Measurements from ENCODE around the gene SHC2.

Gene SHC2

DNA sequence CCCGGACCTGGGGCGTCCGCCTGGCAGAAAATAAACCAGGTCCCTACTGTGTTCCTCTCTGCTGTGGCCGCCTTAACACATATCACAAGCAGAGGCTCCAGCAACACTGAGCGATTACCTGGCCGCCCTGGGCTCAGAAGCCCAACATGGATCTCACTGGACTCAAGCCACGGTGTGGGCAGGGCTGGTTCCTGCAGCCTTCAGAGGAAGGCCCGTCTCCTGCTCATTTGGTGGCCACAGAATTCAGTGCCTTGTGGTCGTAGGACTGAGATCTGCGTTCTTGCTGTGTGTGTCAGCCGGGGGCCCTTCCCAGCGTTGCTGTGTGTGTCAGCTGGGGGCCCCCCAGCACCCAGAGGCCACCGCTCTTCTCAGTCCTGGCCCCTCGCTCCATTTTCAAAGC lies 82.1 kb downstream of the SHC2 start:
- no peak overlapping the region for H3K27ac ChIP-seq
- DNase-seq (ENCODE audit: low read depth, low spot score), result no peak

DNA sequence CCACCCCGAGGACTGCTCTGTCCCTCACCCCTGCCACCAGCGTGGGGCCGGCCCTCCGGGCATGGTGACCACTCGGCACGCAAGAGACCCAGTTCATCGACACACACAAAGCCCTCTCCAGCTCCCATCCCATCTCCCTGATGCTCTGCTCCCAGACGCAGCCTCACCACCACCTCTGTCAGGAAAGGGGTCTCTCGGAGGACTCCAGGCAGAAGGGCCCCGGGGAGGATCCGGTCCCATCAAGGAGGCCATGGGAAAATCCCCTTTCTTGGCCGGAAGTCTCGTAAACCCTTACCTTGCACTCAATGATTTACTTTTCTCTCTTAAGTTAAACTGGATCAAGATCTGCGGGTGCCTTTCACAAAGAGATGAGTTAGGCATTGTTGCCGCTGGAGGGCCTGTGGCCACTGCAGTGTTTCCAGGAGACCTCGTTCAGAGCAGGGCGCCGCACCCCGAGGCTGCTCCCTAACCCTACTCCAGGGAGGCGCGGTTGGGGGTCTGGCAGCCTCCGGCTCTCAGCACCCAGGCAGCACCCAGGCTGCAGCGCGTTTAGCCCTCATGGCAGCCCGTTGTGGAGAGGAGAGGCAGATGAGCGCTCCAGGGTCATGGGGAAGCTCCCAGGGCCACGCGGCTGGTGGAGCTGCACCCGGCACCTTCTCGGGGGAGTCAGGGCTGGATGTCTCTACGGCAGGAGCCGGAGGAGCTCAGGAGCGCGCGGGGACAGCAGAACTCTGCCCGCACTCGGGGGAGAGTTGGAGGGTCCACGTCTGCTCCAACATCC lies 82.8 kb downstream of the SHC2 start:
- no peak overlapping the region for H3K27ac ChIP-seq

DNA sequence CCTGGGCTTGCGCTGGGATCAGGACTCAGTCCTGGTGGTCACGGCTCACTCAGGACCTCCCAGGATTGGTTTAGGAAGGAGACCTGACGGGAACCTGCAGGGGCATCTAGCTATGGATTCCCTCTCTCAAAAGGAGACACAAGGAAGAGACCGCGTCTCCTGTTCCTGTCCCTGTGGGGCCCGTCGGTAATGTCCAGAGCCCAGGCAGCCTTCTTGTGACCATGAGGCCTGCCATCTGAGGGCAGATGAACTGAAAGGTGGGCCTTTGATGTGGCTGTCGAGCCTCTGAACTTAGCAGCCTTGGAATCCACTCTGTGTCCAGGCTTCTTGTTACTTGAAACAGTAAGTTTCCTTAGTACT lies 84.7 kb downstream of the SHC2 start:
- H3K27ac ChIP-seq, result no peak overlapping the region
- no peak for DNase-seq (ENCODE audit: low read depth, low spot score)

More for the DNA sequence above, 82.8 kb downstream of the SHC2 start:
- DNase-seq (ENCODE audit: low read depth, low spot score), result no peak

DNA sequence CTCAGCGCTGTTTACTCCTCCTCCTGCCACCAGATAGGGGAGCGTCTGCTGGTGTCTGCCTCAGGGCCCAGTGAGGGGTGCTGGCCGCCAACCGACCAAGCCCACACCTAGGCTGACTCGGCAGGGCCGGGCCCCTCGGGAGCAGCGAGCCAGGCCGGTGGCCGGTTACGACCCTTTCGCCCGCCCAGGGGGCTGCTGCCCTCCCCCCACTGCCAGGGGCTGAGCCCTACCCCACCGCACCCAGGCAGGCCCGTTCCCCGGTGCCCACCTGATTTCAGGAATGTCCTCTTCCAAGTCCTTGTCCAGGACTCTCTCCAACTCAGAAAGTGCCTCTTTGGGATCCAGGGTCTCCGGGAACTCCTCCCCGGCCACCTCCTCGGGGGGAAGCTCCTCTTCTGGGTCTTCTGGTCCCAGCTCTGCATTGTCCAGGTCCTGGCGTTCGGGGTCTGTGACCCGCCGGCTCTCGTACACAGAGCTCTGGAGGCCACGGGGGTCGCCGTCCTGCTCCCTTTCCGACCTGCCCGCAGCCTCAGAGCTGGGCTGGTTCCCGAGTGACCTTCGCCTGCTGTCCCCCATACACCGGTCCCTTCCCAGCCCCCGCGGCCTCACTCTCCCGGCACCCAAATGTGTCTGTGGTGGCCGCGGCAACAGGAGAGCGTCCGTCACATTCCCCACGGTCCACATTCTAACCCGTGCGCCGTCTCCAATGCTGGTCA lies 85.3 kb downstream of the SHC2 start:
- DNase-seq (ENCODE audit: low read depth, low spot score), result no peak
- no peak overlapping the region for H3K27ac ChIP-seq

DNA sequence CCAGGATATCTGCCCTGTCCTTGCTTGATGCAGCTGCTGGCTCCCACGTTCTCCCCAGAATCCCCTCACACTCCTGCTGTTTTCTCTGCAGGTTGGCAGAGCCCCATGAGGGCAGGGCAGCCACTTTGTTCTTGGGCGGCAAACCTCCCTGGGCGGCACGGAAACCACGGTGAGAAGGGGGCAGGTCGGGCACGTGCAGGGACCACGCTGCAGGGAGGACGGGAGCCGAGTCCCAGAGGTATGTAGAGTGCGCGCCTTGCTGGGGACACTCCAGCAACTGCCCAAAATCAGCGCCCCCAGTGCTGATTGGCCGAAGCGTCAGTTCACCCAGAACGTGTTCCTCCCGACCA lies 86.0 kb downstream of the SHC2 start:
- H3K27ac ChIP-seq, result no peak overlapping the region
- DNase-seq (ENCODE audit: low read depth, low spot score), result no peak

DNA sequence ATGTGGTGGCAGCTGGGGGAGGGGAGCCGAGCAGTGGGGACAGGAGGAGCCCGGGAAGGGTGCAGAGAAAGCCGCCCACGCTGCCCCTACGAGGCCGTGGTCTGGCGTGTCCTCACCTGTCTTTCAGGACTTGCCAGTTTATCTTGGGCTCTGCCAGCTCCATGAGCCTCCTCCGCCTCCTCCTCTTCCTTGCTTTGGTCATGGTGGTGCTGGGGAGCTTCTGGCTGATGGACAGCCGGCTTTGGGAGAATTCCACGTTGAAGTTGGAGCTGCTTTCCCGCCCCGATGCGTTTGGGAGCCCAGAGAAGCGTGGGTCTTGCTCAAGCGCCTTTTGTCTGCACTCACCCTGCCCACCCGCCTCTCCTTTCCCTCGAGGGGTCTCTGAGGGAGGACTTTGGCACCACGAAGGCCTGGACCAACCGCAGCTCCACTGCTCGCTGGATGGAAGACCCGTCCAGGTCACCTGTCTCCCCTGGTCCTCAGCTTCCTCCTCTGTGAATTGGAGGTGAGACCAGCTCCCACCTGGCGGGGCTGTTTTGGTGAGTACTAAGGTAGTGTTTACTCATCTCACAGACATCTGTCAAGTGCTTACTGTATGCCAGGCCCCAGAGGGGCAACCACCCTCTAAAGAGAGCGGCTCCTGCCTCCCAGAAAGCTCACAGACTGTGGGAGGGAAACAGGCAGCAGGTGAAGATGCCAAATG lies 86.5 kb downstream of the SHC2 start:
- DNase-seq (ENCODE audit: low read depth, low spot score), result no peak
- no peak overlapping the region for H3K27ac ChIP-seq

DNA sequence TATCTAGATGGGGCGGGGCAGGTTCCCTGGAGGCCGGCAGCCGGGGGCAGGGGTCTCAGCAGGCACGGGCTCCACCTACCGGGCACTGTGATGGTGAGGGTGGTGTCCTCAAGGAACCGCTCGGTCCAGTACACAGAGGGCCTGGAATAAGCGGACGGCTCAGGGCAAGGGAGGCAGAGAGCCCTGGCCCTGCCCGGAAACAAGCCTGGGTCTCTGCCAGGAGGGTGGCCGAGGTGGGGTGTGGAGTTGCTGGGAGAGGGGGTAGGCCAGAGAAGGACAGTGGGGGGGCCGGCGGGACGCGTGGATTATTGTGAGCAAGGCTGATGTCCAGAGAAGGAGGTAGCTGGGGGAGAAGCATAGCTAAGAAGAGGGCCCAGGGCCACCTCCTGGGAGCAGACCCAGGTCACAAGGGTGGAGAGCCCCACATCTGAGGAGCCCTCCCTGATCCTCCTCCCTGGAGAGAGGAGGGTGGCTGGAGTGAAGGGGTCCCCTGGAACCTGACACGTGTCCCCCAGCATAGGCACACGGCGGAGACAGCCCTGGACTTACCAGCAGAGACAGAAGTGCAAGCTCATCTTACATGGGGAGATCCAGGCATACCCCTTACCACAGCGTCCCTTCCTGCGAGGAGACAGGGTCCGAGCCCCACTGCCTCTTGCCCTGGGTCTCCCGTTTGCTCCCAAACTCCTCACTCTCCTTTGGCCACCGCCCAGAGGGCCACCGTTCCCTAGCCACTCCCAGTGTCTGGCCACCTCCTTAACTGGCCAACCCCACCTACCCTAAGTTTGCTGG lies 87.2 kb downstream of the SHC2 start:
- DNase-seq (ENCODE audit: low read depth, low spot score), result no peak
- no peak overlapping the region for H3K27ac ChIP-seq

DNA sequence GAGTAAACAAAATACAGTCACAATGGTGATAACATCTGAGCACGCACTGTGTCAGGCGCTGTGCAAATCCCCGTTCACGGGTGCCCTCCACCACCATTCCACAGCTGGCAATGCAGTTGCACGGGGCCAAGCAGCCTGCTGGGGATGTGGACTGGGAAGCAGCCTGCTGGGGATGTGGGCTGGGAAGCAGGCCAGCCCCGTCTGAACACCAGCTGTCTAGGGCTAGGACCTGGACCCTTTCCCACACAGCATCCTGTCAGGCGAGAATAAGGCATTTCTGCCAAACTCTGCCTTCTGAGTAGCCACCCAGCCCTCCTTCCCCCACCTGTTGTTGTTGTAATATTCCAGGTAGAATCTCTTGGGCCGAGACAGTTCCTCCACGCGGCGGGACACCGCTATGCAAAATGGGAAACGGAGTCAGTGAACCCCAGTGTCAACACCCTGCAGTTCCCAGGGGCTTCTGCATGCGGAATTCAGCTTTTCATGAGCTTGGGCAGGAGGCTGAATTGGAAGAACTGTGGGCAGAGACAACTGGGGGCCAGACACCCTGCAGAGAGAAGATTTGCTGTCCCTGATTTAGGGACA lies 88.4 kb downstream of the SHC2 start:
- no peak overlapping the region for H3K27ac ChIP-seq
- DNase-seq (ENCODE audit: low read depth, low spot score), result no peak

DNA sequence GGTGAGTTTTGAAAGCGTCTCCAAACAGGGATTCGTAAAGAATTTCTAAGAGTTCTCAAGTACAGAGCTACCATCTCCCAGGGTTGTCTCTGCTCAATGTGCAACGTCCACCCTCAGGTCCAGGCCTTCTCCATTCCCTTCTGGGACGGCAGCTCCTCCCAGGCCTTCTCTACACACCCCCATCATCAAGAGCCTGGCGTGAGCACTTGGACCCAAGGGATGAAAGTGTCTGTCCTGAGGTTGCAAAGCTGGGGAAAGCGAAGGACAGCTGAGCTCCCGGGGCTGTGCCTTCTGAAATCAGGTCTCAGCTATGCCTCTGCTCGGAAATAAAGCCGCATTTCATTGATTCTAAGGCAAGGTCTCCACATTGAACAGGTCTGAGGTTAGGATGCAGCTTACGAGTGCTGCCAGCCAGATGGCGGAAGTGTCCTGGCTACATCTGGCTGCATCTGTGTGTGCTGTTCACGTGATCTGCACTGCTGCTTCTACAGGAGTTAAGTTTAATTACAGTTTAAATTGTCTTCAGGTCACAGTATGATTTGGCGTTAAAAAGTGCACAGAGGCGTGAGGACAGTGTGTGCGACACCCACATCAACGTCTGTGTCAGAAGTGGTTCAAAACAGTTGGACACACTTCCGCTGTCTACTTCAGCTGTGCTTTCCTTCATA lies 89.2 kb downstream of the SHC2 start:
- DNase-seq (ENCODE audit: low read depth, low spot score), result no peak
- no peak overlapping the region for H3K27ac ChIP-seq

DNA sequence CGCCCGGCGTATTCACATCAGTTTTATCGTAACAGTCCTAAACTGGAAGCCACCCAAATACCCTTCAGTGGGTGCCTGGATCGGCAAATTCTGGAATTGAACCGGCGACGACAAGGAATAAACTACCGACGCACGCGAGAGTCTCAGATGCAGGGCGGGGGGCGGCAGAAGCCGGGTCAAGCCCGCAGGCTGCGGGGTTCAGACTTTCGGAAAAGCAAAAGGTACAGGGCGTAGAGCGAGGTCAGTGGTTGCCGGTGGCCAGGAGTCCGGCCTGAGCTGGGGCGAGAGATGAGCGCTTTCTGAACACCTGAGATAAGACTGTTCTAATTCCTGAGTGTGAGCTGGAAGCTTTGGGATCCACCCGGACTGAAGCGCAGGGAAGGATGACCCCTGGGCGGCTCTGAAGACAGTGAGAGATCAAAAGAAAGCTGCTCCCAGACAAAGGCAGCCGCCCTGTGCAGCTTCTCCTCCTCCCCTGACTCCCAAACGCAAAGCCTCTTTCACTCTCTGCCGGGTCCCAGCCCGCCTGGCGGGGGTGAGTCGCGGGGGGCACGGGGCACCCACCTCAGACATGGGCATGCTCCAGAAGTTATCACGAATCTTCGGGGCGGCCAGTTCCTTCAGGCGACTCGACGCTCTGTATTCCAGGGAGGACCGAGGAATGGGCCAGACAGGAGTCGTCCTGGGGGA lies 90.0 kb downstream of the SHC2 start:
- H3K27ac ChIP-seq, result no peak overlapping the region
- no peak for DNase-seq (ENCODE audit: low read depth, low spot score)

DNA sequence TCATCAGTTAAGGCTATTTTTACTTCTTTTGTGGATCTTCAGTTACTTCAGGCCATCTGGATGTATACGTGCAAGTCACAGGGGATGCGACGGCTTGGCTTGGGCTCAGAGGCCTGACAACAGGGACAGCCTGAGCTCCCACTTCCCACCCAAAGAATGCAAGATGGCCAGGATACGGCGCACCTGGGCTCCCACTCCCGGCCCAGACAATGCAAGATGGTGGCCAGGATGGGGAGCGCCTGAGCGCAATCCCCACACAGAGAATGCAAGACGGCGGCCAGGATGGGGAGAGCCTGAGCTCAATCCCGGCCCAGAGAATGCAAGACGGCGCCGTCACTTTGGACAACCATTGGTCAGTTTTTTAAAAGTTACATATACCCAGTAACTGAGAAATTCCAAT lies 91.0 kb downstream of the SHC2 start:
- H3K27ac ChIP-seq, result no peak overlapping the region
- DNase-seq (ENCODE audit: low read depth, low spot score), result no peak

DNA sequence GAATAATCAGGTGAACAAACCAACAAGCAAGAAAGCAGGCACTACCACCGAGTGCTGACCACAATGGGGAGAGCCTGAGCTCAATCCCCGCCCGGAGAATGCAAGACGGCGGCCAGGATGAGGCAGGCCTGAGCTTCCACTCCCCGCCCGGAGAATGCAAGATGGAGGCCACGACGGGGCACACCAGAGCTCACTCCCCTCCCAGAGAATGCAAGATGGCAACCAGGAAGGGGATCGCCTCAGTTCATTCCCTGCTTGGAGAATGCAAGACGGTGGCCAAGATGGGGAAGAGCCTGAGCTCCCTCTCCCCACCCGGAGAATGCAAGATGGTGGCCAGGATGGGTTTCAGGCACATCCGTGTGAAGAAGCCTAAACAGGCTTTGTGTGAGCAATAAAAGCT lies 91.6 kb downstream of the SHC2 start:
- H3K27ac ChIP-seq, result no peak overlapping the region
- no peak for DNase-seq (ENCODE audit: low read depth, low spot score)

DNA sequence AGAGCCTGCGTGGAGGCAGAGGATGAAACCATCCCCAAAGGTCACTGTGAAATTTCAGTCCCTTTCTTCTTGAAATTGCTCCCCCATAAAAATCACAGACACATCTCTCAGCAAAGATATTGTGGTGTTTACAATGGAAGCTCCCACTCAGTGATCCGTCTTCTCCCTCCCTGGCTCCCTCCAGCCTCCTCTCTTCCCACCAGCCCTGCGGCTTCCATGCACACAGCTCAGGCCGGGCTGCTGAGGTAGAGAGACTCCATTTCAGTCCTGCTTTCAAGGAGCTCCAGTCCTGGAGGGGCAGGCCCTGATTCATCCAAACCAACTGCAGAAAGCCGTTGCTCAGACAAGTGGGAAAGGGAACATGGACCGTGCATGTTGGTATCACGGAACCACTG lies 92.2 kb downstream of the SHC2 start:
- H3K27ac ChIP-seq, result no peak overlapping the region
- no peak for DNase-seq (ENCODE audit: low read depth, low spot score)

DNA sequence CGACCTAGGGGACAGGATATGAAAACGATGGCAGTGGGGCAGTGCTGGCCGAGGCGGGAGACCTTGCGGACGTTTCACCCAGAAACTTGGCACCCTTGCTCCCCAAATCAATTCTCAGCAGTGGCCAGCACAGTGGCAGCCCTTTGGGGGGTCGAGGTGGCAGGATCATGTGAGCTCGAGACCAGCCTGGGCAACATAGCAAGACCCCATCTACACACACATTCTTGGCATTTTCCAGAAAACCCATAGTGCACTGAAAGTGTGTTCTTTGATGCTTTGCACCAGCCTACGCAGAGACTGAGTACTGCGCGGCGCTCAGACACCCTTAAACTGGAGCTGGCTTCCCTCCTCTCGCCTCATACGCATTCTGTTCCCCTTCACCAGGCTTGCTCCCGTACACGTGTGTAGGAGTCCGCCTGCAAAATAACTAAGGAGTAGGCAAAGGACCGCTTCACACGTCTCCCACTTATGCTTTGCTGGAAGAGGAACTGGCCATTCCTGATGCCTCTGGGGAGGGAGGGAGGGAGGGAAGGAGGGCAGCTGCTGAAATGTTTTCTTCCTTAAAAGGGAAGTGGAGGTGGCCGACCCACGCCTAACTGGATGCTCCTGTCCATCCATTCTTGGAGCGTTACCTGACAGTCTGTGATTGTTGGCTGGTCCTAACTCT lies 92.7 kb downstream of the SHC2 start:
- DNase-seq (ENCODE audit: low read depth, low spot score), result no peak

DNA sequence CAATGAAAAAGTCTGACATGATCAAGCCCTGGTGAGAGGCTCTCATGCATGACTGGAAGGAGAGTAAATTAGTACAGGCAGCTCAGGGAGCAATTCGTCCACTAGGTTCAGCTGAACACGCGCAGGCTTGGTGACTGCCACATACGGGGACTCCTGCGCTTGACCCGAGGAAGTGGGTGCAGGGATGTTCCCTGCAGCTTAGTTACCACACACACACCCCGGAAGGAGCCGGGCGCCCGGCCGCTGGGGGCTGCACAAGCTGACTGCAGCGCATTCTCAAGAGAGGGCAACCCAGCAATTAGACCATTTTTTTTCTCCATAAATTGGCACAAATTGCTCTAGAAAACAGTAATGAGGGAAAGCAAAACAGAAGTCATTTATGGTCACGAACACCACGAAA lies 93.3 kb downstream of the SHC2 start:
- DNase-seq (ENCODE audit: low read depth, low spot score), result no peak
- H3K27ac ChIP-seq, result no peak overlapping the region

More for the DNA sequence above, 92.7 kb downstream of the SHC2 start:
- H3K27ac ChIP-seq, result no peak overlapping the region

DNA sequence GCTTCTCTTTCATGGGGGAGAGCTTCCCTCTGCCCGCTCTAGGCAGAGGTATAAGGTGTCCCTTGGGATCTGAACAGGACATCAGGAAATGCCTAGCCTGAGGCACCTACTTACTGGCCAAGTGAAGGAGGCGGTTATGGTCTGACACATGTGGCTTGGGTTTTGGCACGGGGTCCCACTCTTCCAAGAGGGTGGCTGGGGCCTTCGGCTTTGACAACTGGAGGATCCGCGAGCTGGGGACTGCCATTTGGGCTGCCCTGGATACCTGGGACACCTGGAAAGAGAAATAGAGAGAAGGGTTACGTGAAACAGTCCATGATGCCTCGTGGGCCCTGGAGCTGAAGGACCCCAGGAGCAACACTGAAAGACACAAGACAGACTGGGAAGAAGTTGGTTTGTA lies 93.9 kb downstream of the SHC2 start:
- H3K27ac ChIP-seq, result no peak overlapping the region
- no peak for DNase-seq (ENCODE audit: low read depth, low spot score)
